COLO668 (cell line): ENCODE results near the gene ATP10A.

ENCODE experiments used
- DNase-seq: peaks from one replicate; lab custom pipeline; 2025; ENCODE audit not compliant: unreplicated experiment; lab: John Stamatoyannopoulos, UW

Gene ATP10A

DNA sequence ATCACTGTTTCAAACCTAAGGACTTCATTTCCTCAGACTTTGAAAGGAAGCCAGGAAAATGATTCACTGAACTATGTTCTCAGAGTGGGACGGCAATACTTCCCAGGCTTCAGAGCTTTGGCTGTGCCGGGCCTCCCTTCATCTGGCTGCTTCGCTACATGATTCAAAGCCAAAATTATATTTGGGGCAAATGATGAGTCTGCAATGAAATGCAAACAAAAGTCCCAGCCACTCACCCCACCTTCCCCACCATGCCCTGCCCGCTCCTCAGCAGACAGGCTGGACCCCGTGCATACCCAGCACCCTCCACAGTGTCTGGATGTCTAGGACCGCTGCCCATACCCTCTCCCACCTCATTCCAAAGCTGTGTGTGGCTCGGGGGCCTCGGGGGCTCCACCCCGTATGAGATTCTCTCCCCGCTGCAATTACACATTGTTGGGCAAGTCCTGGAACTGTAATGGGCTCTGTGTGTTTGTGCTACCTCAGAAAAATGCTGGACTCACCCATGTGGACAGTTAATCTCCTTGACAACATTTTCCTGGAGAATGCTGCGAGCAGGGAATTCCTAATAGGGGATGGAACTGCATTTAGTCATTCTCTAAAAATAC is 32.2 kb downstream of the ATP10A start:
- no peak for DNase-seq

DNA sequence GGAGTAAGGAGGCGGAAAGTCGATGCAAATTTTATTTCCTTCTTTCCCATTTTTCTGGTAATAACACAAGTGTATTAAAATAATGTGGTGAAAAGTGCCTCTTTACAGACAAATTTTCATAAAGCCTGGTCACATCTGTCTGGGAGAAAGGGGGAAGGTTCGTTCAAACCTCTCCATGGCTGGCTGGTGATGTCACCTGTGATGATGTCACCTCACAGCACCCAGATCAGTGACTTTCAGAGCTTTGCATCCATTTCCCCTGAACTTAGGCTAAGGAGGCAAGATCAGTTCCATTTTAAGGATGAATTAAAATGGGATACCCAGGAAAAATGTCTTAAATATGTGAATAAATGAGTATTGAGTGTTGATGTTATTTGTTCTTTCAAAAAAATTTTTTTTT is 34.1 kb downstream of the ATP10A start:
- DNase-seq, result no peak

DNA sequence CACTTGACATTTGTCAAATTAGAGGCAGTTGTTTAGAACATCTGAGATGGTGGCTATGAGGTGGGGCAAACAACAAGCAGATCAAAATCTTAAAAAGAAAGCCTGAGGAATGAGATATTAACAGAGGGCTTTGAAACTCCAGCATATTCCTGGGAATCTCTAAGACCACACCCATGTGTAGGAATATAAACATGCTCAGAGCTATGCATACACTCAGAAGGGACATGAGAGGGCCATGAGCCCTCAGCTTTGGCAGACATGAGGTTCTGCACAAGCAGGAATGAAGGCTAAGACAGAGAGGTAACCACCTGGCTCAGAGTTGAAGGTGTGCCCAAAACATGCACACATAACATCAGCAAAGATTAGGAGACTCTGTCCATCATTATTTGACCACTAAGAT is 37.9 kb downstream of the ATP10A start:
- DNase-seq, result no peak

DNA sequence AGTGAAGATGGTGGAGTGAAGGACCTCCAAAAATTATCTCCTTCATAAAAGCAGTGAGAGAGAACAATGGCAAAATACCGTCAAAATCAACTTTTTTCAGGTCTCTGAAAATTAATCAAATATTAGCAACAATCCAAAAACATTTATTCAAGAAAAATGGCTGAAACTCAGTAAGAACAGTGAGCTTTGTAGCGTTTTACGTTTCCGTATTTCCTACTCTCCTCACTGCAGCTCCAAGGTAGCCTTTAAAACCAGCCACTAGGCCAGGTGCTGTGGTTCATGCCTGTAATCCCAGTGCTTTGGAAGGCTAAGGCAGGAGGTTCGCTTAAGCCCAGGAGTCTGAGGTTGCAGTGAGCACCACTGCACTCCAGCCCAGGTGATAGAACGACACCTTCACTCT is 38.5 kb downstream of the ATP10A start:
- DNase-seq, result no peak

DNA sequence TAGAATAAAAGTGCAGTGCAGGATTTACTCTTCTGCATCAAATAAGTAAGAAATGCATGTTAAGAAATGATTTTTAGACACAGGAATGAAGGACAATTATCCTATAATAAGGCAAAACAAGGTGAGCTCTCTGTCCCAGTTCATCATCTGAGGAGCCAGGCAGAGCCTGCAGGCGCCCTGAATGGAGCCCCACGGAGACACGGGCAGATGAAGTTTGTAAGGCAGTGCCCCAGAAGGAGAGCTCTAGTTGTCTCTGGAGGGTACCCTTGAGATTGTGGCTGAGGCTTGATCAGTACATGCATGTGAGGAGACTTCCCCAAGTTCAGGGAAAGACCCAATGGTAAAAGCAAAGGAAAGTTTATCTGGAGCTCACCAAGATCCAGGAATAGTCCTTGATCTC is 50.3 kb downstream of the ATP10A start:
- DNase-seq, result no peak

GRCh38 chr15:25812073-25812472 is 51.1 kb downstream of the ATP10A start:
- no peak for DNase-seq

GRCh38 chr15:25811481-25811906 is 51.6 kb downstream of the ATP10A start:
- no peak for DNase-seq

GRCh38 chr15:25810631-25811091 is 52.5 kb downstream of the ATP10A start:
- no peak for DNase-seq

DNA sequence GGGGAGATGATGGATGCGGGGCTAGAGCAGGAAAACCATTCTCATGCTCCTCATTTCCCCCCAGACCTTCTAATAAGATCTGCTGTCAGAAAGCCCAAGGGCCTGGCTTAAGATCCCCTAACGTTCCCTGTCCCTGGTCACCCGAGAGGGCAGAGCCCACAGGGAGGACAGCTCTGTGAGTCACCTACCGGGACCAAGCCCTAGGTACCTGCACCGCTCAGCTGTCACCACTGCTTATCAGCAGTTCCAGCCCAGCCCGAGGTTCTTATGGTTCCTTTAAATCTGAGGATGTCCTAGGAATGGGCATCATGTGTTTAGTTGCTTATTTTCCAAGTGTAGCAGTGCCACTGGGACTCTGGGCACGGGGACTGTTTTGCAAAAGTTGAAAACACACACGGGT is 53.0 kb downstream of the ATP10A start:
- DNase-seq, result no peak

- DNase-seq, result no peak
Measured at GRCh38 chr15:25807063-25807462, 56.1 kb downstream of the ATP10A start.

GRCh38 chr15:25805031-25805430 is 58.1 kb downstream of the ATP10A start:
- no peak for DNase-seq

DNA sequence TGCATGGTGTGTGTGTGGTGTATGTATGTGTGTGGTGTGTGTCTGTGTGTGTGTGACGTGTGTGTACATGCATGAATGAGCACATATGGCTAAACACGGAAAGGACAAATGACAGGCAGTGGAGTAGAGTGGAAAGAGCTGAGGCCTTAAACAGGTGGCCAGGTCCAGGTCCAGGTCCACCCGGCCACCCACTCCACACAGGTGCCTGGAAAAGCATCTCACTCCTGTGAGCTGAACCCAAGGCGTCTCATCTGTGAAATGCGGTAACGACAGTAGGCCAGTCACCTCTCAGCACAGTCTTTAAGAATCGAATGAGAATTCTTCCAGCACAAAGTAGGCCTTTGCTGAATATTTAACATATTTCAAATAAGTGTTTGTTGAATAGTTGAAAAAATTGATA is 58.7 kb downstream of the ATP10A start:
- DNase-seq, result no peak

DNA sequence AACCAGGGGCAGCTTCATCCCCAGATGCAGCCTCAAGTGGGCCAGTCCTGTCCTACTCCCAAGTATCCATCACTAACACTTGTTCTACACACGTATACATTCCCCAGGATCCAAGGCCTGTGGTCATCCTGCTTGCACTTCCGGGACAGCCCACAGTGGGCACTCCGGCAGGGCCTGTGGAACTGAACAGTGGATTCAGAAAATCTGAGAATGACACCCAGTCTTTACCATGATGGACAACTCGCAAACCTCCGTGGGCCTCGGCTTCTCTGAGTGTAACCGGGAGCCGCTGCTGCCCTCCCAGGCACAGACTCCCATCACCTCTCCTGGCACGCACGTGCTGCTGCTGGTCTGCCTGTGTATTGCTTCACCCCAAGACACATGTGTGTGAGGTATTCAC is 59.6 kb downstream of the ATP10A start:
- DNase-seq, result no peak

DNA sequence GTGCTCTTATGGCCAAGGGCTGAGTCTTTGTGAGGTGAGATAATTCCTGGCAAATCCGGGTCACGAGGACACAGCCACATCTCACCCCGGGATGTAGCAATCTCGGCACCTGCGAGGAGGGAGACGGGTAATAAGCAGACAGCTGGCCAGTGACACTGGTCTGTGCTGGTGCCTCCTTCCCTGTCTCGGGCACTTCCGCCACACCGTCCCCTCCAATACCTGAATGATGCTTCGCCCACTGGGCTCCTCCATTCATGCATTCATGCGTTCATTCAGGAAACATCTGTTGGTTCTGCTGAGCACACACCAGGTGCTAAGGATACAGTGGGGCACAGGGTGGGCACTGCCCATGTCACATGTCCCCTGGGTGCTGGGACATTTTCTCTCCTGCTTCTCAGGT is 60.1 kb downstream of the ATP10A start:
- no peak for DNase-seq

DNA sequence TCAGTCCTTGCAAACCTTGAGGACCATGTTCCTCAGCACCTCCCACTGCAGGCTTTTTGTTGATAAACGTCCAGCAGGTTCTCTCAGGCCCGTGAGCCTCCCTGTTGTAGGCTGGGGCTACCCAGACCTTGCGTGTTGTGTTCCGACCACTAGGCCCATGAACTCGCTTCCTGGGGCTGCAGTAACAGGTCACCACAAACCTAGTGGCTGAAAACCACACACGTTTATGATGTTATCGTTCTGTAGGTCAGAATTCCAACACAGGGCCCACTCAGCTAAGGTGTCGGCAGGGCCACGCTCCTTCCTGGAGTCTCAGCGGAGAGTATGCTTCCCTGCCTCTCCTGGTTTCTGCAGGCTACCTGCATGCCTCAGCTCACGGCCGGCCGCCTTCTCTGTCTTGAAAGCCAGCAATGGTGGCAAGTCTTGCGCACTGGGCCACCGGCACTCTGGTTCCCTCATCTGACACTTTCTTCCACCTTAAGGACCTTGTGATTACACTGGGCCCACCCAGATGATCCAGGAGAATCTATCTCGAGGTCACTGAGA is 60.8 kb downstream of the ATP10A start:
- DNase-seq, result no peak

DNA sequence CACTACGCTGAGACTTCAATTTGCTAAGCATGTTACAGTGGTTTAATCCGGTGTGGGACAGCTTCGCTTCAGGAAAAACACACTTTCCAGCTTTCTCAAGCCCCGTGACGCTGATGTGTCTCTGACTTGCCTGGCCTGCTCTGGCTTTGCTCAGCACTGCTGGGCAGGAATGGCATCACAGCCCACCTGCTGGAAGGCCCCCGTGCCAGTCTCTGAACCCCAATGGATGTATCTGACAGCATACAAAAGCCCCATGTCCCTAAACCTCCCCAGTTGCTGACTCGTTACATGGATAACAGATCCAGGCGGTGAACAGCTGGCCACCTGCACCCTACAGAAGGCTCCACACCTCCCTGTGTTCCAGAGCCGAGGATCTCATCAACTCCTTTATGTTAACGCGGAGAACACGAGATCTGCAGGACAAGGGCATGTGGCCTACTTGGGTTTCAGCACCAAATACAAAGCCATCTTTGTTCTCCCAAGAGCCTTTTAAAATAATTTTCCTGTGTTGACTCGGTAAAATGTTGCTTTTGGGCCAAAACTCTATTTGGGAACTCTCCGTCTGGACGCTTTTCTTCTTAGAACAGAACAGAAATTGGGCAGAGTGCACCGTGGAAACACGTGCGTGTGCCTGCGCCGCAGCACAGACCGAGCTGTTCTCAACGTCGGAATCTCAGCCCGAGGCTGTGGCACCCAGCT is 61.4 kb downstream of the ATP10A start:
- DNase-seq, result no peak

DNA sequence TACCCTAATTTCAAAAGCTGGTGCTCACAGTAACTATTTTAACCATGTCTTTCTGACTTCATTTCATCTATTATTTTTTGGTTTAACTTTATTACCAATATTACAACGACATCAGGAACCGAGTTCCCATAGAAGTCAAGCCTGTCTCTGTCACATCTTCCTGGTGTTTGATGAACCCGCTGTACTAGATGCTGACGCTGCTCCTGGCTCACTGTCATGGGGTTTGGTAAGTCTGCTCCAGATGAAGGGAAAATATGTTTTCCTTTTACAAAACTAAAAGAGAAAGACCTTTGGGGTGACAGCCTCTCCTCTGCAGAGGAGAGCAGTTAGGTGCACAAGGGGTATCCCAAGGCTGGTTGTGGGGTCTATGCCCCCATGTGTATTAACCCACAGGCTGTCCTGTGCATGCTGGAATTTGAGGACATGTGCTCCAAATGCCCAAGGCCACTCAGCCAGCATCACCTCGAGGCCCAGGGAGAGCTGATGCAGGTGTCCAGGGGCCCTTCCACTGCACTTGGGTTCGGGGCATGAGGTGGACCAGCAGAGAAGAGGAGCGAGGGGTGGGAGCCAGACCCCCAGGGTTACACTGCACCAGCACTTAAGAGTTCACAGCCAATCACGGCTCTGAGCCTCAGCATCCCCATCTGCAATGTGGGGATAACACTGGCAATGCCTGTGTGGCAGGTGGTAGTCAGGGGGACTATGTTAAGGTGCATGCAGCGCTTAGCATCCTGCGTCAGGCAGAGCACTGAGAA is 62.2 kb downstream of the ATP10A start:
- no peak for DNase-seq

DNA sequence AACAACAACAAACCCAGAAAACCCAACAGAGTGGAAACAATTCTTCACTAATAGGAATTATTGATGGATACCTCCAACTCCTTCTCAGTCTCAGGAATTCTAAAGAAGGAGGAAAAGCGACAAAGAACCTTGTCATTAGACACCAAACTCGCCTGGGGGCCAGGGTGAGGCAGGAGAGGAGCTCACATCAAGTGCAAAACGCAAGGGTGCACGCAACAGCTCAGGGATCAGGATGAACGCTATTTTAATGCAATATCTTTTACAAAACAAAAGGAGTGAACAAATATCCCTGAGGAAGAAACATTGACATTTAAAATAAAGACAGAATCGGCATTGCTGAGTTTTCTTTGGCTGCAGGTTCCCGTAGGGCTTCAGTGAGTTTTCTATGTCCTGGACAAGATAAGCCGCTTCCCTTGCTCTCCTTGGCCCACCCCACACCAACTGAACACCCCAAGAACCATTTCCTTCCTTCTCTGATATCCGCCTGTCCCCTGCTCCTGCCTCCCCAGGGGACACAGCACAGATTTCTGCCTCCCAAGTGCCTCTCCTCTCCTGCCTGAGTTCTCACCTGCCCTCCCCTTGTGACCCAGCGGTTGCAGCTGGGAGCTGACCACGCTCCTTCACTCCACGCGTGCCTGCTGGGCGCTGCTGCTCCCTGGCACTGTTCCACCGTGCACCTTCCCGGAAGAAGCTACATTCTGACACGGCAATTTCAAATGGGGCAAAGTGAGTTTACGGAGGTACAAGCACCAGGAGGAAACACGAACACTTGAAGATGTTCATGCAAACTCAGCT is 63.0 kb downstream of the ATP10A start:
- DNase-seq, result no peak

- no peak for DNase-seq
Measured at GRCh38 chr15:25797936-25798901, 64.9 kb downstream of the ATP10A start.

DNA sequence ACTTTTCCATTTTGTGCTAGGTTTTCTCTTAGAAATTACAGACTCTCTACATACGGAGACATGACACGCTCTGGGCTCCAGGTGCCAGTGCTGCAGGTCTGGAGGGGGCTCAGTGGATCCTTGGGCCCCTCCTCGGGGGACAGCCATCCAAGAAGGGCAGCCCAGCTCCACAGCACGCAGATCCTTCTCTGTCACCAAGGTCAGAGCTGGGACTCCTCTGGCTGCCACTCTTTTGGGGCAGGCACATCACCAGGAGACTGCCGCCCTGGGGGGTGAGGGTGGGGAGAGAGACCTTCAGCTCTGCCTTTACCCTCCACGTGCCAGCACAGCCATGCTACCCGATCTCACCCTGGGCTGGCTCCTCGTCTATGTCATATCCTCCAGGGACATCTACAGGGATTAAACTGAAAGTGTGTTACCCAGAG is 65.6 kb downstream of the ATP10A start:
- DNase-seq, result no peak
